Right lobe of liver (tissue), 4 donors: Measurements from ENCODE around the gene APBB1.

Source experiments
- POLR2A ChIP-seq: fragments of 450-650 bp; IDR thresholded peaks from one replicate; pipeline ENCODE4 v1.6.1; 2017; ENCODE audit warnings: antibody characterized with exemption, mild to moderate bottlenecking
- TF ChIP-seq, protein P1 (sequence below), 4 donors: fragments of 200-600 bp in 3 of 4; fragments of 450-650 bp in 1 of 4; IDR thresholded peaks; one replicate each; pipeline versions ENCODE4 v1.5.1 to v1.8.0; 2016 to 2022; ENCODE audit warnings: antibody characterized with exemption in 4 of 4, mild to moderate bottlenecking in 2 of 4
- donor health status: DM: no; HTN: no; CAD: no.
- donor health status: DM: no; HTN: no; CAD: no.
- donor health status: DM: no; HTN: yes; CAD: no.

DNA sequence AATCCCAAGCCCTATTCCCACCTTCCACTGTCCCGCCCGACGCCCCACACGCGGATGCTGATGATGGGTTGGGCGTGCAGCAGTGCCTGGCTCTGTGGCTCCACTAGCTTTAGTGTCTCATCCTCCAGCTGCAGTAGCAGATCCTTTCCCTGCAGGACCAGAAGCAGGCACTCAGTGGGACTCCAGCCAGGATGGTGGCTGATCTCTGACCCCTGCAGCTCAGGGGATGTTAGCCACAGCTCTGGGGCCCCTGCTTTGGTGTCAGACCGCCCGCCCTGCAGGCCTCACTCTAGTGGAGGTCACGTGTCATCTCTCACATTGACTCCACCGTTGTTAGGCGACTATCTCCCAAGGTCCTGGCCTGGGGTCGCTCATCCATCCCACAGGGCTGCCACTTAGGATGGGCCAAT is 16.8 kb downstream of the APBB1 start:
- TF ChIP-seq, protein P1, sequence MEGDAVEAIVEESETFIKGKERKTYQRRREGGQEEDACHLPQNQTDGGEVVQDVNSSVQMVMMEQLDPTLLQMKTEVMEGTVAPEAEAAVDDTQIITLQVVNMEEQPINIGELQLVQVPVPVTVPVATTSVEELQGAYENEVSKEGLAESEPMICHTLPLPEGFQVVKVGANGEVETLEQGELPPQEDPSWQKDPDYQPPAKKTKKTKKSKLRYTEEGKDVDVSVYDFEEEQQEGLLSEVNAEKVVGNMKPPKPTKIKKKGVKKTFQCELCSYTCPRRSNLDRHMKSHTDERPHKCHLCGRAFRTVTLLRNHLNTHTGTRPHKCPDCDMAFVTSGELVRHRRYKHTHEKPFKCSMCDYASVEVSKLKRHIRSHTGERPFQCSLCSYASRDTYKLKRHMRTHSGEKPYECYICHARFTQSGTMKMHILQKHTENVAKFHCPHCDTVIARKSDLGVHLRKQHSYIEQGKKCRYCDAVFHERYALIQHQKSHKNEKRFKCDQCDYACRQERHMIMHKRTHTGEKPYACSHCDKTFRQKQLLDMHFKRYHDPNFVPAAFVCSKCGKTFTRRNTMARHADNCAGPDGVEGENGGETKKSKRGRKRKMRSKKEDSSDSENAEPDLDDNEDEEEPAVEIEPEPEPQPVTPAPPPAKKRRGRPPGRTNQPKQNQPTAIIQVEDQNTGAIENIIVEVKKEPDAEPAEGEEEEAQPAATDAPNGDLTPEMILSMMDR (IDR thresholded peaks at IDR 0.05): no peak
- no peak for TF ChIP-seq POLR2A
